HG02623 (cell line): ENCODE measurements around the gene OR8B4.
"Not testable (repeated sequence)": the region's sequence is repeated elsewhere in the genome, so short reads cannot be mapped to it uniquely, and the experiment has no call there.

Experiments
- ATAC-seq: cut with Tn5 transposase; IDR thresholded peaks from one replicate; pipeline ENCODE4 v1.9.1; 2021; ENCODE audit warnings: moderate library complexity; ENCODE audit not compliant: unreplicated experiment

Gene OR8B4

GRCh38 chr11:124409906-124410305 is 14.8 kb downstream of the OR8B4 start:
- ATAC-seq, result no peak

GRCh38 chr11:124405581-124405980 is 19.1 kb downstream of the OR8B4 start:
- no peak for ATAC-seq

DNA sequence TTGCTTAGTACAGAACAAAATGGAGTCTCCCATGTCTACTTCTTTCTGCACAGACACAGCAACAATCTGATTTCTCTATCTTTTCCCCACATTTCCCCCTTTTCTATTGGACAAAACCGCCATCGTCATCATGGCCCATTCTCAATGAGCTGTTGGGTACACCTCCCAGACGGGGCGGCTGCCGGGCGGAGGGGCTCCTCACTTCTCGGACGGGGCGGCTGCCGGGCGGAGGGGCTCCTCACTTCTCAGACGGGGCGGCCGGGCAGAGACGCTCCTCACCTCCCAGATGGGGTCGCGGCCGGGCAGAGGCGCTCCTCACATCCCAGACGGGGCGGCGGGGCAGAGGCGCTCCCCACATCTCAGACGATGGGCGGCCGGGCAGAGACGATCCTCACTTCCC is 21.5 kb downstream of the OR8B4 start:
- ATAC-seq, result not testable (repeated sequence)

GRCh38 chr11:124402326-124402922 is 22.2 kb downstream of the OR8B4 start:
- peak; percentile 87 for ATAC-seq

DNA sequence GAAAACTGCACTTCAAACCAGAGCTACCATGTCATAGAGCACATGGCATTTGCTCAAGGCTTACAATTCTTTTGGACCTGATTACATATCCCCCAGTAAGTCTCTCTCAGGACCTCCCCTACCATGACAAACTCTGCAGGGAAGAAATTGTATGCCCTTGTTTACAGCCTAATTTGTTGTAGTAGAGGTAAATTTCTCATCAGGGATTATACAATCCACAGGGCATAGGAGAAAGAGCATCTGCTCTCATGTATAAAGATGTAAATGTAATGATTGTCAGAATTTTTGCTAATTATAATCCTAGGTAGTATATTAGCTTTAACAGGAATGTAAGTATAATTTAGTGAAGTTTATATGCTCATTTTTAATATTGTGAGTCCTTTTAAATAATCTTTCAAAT is 25.7 kb downstream of the OR8B4 start, which contains the start of gene OR8B3:
Gene OR8B3, minus strand, starts transcription at position 101 of the 400 bp plus-strand sequence. CDS start 1,673 bp downstream, outside the sequence.
- ATAC-seq, result no peak

DNA sequence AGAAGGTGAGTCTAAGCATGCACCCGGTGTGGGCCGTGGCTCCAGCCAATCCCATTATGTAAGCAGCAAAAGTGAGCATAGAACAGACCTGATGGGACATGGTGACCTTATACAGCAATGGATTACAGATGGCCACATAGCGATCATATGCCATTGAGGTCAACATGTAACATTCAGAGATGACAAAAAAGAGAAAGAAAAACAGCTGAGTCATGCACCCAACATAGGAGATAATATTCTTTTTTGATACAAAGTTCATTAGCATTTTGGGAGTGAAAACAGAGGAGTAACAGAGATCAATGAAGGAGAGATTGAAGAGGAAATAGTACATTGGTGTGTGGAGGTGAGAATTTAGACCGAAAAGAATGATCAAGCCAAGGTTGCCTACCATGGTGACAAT is 27.8 kb downstream of the OR8B4 start:
- not testable (repeated sequence) for ATAC-seq

GRCh38 chr11:124394408-124394807 is 30.3 kb downstream of the OR8B4 start:
- no peak for ATAC-seq

GRCh38 chr11:124384399-124384798 is 40.3 kb downstream of the OR8B4 start, which contains the start of gene OR8B2:
TSS of gene OR8B2 (minus strand) at chr11:124384499. CDS start at chr11:124383343, 1,156 bp downstream.
- no peak for ATAC-seq

GRCh38 chr11:124382857-124383256 is 41.8 kb downstream of the OR8B4 start:
- not testable (repeated sequence) for ATAC-seq

GRCh38 chr11:124380585-124380984 is 44.1 kb downstream of the OR8B4 start:
- no peak for ATAC-seq

- no peak for ATAC-seq
Observed at GRCh38 chr11:124376280-124376679, 48.4 kb downstream of the OR8B4 start.
